A673 (cell line): Measurements from ENCODE around the gene MAP4K4. TPM values are rescaled to one million over a fixed set of nuclear protein-coding genes. Genes with fewer than 3 reads are reported as not detected.

Experiments used
- BruUV-seq: library from RNA; stranded (reverse); fragments of 400-500 nt; replicated peaks from 2 replicates; lab custom pipeline; 2021; lab: Mats Ljungman, UMichigan
- CTCF ChIA-PET: fragments of 300-600 bp; sonication (Branson Sonifier 250); formaldehyde crosslinking; loops from one replicate; lab custom pipeline; 2022; ENCODE audit warnings: antibody characterized with exemption; lab: Charles Lee
- POLR2A ChIA-PET: fragments of 300-600 bp; sonication (Branson Sonifier 250); formaldehyde crosslinking; loops from one replicate; lab custom pipeline; 2022; ENCODE audit warnings: antibody characterized with exemption; ENCODE audit not compliant: low non-redundant PET; lab: Charles Lee
- DNase-seq: peaks from one replicate; pipeline ENCODE4 v3.0.0-alpha.2; 2015; ENCODE audit warnings: low spot score
- H3K27ac ChIP-seq: fragments of 200-600 bp; sonication (generic); 2 replicates; pipeline ENCODE4 v1.5.1; 2016; ENCODE audit warnings: mixed run types, low read depth, mild to moderate bottlenecking, mixed read lengths, antibody characterized with exemption, low read length; ENCODE audit not compliant: poor library complexity, severe bottlenecking
- H3K27me3 ChIP-seq: fragments of 200-600 bp; sonication (generic); replicated peaks from 2 replicates; pipeline ENCODE4 v1.6.1; 2017; ENCODE audit warnings: mixed run types, low read depth, mild to moderate bottlenecking, mixed read lengths, antibody characterized with exemption, low read length; ENCODE audit not compliant: insufficient read depth, poor library complexity
- H3K36me3 ChIP-seq: fragments of 200-600 bp; sonication (generic); 2 replicates; pipeline ENCODE4 v1.6.1; 2016; ENCODE audit warnings: mixed run types, mild to moderate bottlenecking, mixed read lengths, antibody characterized with exemption, low read length; ENCODE audit not compliant: insufficient read depth, poor library complexity, severe bottlenecking
- H3K4me1 ChIP-seq: fragments of 200-600 bp; sonication (generic); 2 replicates; pipeline ENCODE4 v1.6.1; 2017; ENCODE audit warnings: mixed run types, mild to moderate bottlenecking, mixed read lengths, antibody characterized with exemption, low read length; ENCODE audit not compliant: insufficient read depth, poor library complexity, severe bottlenecking
- H3K4me3 ChIP-seq: fragments of 200-600 bp; sonication (generic); 2 replicates; pipeline ENCODE4 v1.5.1; 2016; ENCODE audit warnings: low read depth, mixed run types, mild to moderate bottlenecking, mixed read lengths, low read length; ENCODE audit not compliant: poor library complexity, severe bottlenecking
- H3K9me3 ChIP-seq: fragments of 200-600 bp; sonication (generic); 2 replicates; pipeline ENCODE4 v1.6.1; 2016; ENCODE audit warnings: mixed run types, low read depth, mild to moderate bottlenecking, mixed read lengths, antibody characterized with exemption, low read length; ENCODE audit not compliant: poor library complexity, severe bottlenecking
- CTCF ChIP-seq: fragments of 300-800, 200-600 bp; sonication (generic); conservative IDR thresholded peaks from 2 replicates; pipeline ENCODE4 v1.5.1; 2017; ENCODE audit warnings: low read depth, mild to moderate bottlenecking, antibody characterized with exemption, low read length, moderate library complexity, mixed read lengths
- EZH2 ChIP-seq: fragments of 200-600 bp; sonication (generic); IDR thresholded peaks from 2 replicates; pipeline ENCODE4 v1.6.1; 2017; ENCODE audit warnings: borderline replicate concordance, low read depth, mild to moderate bottlenecking, mixed read lengths, antibody characterized with exemption, low read length; ENCODE audit not compliant: poor library complexity, severe bottlenecking
- intact Hi-C: fragments of 100-400 bp; cut with micrococcal nuclease; formaldehyde crosslinking; loops from one replicate; pipeline ENCODE4 v1.10.0; 2022; ENCODE audit not compliant: unreplicated experiment
- total RNA-seq: library from RNA; stranded (reverse); gene quantifications from 2 replicates; pipeline ENCODE4 v1.2.3, GENCODE V29; 2021

The MAP4K4 gene
- total RNA-seq, 1 experiment from 2014 or later: 157 TPM

GRCh38 chr2:101753720-101754490 lies 56.4 kb downstream of the MAP4K4 start:
- H3K4me1 ChIP-seq: peaks cover 65% of the 10 kb centered on the region
- no peaks in the 10 kb centered on the region for H3K27me3 ChIP-seq
- ChIA-PET POLR2A (no interaction called here), CTCF (no interaction called here)
- no peaks in the 10 kb centered on the region for H3K36me3 ChIP-seq
- intact Hi-C loops: no loop called here
- no peaks in the 10 kb centered on the region for H3K9me3 ChIP-seq
- H3K27ac ChIP-seq: no peak overlapping the region
- no peak for TF ChIP-seq EZH2
- TF ChIP-seq CTCF: no peak
- no peak for DNase-seq
- H3K4me3 ChIP-seq: no peak overlapping the region
- BruUV-seq: no TSS peak

GRCh38 chr2:101754618-101755017 lies 57.1 kb downstream of the MAP4K4 start:
- Histone ChIP-seq H3K36me3 (no peaks in the 10 kb centered on the region), H3K27ac (no peak overlapping the region), H3K9me3 (no peaks in the 10 kb centered on the region), H3K4me3 (no peak overlapping the region), H3K4me1 (peaks cover 65% of the 10 kb centered on the region), H3K27me3 (no peaks in the 10 kb centered on the region)
- CTCF ChIA-PET: no interaction called here
- POLR2A ChIA-PET: no interaction called here
- intact Hi-C loops: no loop called here
- TF ChIP-seq CTCF: no peak
- no peak for TF ChIP-seq EZH2
- no TSS peak for BruUV-seq
- DNase-seq: no peak

GRCh38 chr2:101756266-101756665 lies 58.8 kb downstream of the MAP4K4 start:
- no peak overlapping the region for H3K27ac ChIP-seq
- no peak for DNase-seq
- H3K27me3 ChIP-seq: no peaks in the 10 kb centered on the region
- H3K4me1 ChIP-seq: peaks cover 60% of the 10 kb centered on the region
- no peaks in the 10 kb centered on the region for H3K9me3 ChIP-seq
- H3K4me3 ChIP-seq: no peak overlapping the region
- BruUV-seq: no TSS peak
- TF ChIP-seq CTCF: no peak
- TF ChIP-seq EZH2: no peak
- ChIA-PET CTCF (no interaction called here), POLR2A (interaction anchor here (0.5 kb wide), 1 partner anchor 10 kb away, joined by 3 read pairs; no protein-coding TSS in a partner anchor)
- intact Hi-C loops: no loop called here
- H3K36me3 ChIP-seq: no peaks in the 10 kb centered on the region
